Measurements from ENCODE around the gene NALF2.

DNA sequence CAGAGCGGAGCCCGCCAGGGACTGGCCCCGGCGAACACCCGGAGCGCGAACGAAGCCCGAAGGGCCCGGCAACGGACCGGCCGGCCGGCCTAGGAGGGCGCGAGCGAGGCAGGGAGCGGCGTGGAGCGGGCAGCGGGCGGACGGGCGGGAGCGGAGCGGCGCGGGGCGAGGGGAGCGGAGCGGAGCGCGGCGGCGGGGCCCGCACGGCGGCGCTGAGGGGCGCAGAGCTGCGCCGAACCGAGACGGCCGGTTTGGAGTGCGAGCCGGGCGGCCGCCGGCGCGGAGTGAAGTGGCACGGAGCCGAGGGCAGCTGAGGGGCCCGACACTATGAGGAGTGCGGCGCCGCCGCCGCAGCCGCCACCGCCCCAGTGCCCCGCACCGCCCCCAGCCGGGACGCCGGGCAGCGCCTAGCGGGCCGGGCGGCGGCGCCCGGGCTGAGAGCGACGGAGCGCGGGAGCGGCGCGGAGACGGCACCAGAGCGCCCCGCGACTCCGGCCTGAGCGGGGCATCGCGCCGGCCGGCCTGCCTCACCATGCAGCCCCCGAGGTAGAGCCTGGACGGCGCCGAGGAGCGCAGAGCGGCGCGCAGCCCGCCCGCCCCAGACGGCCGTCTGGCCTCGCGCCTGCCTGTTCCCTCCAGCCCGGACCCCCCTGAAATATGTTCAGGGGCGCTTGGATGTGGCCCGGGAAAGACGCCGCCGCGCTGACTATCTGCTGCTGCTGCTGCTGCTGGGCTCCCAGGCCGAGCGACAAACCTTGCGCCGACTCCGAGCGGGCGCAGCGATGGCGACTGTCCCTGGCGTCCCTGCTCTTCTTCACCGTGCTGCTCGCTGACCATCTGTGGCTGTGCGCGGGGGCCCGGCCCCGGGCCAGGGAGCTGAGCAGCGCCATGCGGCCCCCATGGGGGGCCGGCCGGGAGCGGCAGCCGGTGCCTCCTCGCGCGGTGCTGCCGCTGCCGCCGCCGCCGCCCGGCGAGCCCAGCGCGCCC, 793 bp downstream of the NALF2 start:
- TF ChIP-seq RFX5 (IDR thresholded peaks at IDR 0.05) (no peak), HOXB5 (CRISPR knock-in tag; IDR thresholded peaks at IDR 0.05) (no peak), POLR2AphosphoS2 (conservative IDR thresholded peaks at IDR 0.05; ENCODE audit: low read length) (no peak), CBX2 (IDR thresholded peaks at IDR 0.05; ENCODE audit: borderline replicate concordance, low read depth) (no peak), EP300 (IDR thresholded peaks at IDR 0.05) (no peak), CHD4 (IDR thresholded peaks at IDR 0.05; ENCODE audit: borderline replicate concordance) (no peak), SMC3 (IDR thresholded peaks at IDR 0.05) (no peak)
- TF ChIP-seq, protein P1, sequence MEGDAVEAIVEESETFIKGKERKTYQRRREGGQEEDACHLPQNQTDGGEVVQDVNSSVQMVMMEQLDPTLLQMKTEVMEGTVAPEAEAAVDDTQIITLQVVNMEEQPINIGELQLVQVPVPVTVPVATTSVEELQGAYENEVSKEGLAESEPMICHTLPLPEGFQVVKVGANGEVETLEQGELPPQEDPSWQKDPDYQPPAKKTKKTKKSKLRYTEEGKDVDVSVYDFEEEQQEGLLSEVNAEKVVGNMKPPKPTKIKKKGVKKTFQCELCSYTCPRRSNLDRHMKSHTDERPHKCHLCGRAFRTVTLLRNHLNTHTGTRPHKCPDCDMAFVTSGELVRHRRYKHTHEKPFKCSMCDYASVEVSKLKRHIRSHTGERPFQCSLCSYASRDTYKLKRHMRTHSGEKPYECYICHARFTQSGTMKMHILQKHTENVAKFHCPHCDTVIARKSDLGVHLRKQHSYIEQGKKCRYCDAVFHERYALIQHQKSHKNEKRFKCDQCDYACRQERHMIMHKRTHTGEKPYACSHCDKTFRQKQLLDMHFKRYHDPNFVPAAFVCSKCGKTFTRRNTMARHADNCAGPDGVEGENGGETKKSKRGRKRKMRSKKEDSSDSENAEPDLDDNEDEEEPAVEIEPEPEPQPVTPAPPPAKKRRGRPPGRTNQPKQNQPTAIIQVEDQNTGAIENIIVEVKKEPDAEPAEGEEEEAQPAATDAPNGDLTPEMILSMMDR (IDR thresholded peaks at IDR 0.05) = no peak
- TF ChIP-seq, protein P2, sequence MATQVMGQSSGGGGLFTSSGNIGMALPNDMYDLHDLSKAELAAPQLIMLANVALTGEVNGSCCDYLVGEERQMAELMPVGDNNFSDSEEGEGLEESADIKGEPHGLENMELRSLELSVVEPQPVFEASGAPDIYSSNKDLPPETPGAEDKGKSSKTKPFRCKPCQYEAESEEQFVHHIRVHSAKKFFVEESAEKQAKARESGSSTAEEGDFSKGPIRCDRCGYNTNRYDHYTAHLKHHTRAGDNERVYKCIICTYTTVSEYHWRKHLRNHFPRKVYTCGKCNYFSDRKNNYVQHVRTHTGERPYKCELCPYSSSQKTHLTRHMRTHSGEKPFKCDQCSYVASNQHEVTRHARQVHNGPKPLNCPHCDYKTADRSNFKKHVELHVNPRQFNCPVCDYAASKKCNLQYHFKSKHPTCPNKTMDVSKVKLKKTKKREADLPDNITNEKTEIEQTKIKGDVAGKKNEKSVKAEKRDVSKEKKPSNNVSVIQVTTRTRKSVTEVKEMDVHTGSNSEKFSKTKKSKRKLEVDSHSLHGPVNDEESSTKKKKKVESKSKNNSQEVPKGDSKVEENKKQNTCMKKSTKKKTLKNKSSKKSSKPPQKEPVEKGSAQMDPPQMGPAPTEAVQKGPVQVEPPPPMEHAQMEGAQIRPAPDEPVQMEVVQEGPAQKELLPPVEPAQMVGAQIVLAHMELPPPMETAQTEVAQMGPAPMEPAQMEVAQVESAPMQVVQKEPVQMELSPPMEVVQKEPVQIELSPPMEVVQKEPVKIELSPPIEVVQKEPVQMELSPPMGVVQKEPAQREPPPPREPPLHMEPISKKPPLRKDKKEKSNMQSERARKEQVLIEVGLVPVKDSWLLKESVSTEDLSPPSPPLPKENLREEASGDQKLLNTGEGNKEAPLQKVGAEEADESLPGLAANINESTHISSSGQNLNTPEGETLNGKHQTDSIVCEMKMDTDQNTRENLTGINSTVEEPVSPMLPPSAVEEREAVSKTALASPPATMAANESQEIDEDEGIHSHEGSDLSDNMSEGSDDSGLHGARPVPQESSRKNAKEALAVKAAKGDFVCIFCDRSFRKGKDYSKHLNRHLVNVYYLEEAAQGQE (IDR thresholded peaks at IDR 0.05) = no peak

Measured in A549 (cell line).